Activated T-cell treated with anti-CD3 and anti-CD28 coated beads, Interleukin-2, amount 50 U/mL, for 24 hours (primary cell): ENCODE measurements around the gene ZNF512B.
"Not testable (repeated sequence)": the region's sequence is repeated elsewhere in the genome, so short reads cannot be mapped to it uniquely, and the experiment has no call there.

Experiments used
- DNase-seq: peaks from one replicate; pipeline ENCODE4 v3.0.0-alpha.2; 2020
- H3K27ac Mint-ChIP-seq: 2 replicates; pipeline ENCODE4 v1.8.0; 2020; ENCODE audit warnings: mild to moderate bottlenecking, mixed read lengths
- H3K27me3 Mint-ChIP-seq: 2 replicates; pipeline ENCODE4 v1.8.0; 2020; ENCODE audit warnings: mixed read lengths
- H3K36me3 Mint-ChIP-seq: 2 replicates; pipeline ENCODE4 v1.8.0; 2020; ENCODE audit warnings: low read depth, mixed read lengths
- H3K4me1 Mint-ChIP-seq: 2 replicates; pipeline ENCODE4 v1.8.0; 2020; ENCODE audit warnings: low read depth, mixed read lengths
- H3K4me3 Mint-ChIP-seq: 2 replicates; pipeline ENCODE4 v1.8.0; 2020; ENCODE audit warnings: mild to moderate bottlenecking, moderate library complexity, mixed read lengths
- H3K9me3 Mint-ChIP-seq: 2 replicates; pipeline ENCODE4 v1.8.0; 2020; ENCODE audit warnings: mixed read lengths

ZNF512B gene, protein sequence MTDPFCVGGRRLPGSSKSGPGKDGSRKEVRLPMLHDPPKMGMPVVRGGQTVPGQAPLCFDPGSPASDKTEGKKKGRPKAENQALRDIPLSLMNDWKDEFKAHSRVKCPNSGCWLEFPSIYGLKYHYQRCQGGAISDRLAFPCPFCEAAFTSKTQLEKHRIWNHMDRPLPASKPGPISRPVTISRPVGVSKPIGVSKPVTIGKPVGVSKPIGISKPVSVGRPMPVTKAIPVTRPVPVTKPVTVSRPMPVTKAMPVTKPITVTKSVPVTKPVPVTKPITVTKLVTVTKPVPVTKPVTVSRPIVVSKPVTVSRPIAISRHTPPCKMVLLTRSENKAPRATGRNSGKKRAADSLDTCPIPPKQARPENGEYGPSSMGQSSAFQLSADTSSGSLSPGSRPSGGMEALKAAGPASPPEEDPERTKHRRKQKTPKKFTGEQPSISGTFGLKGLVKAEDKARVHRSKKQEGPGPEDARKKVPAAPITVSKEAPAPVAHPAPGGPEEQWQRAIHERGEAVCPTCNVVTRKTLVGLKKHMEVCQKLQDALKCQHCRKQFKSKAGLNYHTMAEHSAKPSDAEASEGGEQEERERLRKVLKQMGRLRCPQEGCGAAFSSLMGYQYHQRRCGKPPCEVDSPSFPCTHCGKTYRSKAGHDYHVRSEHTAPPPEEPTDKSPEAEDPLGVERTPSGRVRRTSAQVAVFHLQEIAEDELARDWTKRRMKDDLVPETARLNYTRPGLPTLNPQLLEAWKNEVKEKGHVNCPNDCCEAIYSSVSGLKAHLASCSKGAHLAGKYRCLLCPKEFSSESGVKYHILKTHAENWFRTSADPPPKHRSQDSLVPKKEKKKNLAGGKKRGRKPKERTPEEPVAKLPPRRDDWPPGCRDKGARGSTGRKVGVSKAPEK

DNA sequence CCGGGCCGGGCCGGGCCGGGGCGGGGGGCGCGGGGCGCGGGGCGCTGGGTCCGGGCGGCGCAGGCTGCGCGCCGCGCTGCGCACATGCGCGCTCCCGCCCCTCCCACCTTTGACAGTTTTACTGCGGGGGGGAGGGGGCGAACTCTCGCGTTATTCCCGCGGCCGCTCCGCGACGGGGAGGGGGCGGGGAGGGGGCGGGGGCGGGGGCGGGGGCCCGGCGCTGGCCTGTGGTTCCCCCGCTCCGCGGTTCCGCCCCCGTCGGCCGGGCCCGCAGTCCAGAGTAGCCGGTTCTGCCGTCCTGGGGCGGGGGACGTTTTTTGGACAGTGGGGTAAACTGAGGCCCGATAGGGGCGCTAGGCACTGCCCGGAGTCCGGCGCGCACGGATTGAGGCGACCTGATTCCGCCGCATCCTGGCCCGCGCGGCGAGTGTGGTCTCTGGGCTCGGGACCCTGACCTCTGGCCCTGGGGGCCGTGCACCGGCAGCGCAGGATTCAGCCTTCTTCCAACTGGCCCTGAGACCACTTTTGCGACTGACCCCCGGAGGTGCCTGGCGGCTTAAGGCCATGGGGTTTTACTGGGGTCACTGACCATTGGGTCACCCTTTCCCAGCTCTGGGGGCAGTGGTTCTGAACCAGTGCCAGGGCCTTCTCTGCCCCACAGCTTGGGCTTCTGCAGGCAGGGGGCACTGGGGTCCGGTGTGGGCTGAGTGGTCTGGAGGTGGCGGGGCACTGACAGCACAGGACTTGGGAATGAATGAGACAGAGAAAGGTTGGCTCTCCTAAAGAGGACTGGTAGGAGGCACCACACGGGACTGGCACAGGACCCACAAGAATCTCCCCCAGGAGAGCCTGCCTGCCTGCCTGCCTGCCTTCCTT, at the start of gene ZNF512B:
Gene ZNF512B, minus strand, starts transcription at position 93 of the 876 bp plus-strand sequence. CDS start 1,980 bp downstream, outside the sequence.
- Mint-ChIP-seq H3K4me1 (peaks cover 32% of the 10 kb centered on the region), H3K4me3 (peak within 1 kb of the TSS; percentile 86), H3K27ac (peak within 1 kb of the TSS; percentile 89), H3K36me3 (peaks cover 51% of the 10 kb centered on the region), H3K9me3 (no peaks in the 10 kb centered on the region), H3K27me3 (no peaks in the 10 kb centered on the region)
- DNase-seq: peak; percentile 76

DNA sequence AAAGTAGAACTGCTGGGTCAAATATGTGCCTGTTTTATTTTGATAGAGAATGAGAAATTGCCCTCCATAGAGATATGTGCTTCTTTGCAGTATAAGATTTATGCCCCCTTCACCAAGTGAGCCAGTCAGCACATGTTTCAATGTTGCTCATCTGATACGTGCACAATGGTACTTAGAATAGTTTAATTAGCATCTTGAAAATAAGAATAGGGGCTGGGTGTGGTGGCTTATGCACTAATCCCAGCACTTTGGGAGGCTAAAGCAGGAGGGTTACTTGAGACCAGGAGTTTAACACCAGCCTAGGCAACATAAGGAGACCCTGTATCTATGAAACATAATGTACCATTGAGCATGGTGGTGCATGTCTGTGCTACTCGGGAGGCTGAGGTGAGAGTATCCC, 45.9 kb upstream of the ZNF512B start:
- H3K27me3 Mint-ChIP-seq: no peaks in the 10 kb centered on the region
- no peaks in the 10 kb centered on the region for H3K9me3 Mint-ChIP-seq
- H3K36me3 Mint-ChIP-seq: peaks cover 75% of the 10 kb centered on the region
- no peak overlapping the region for H3K4me3 Mint-ChIP-seq
- peaks cover 21% of the 10 kb centered on the region for H3K4me1 Mint-ChIP-seq
- DNase-seq: no peak
- peak overlapping the region; percentile 22 for H3K27ac Mint-ChIP-seq

DNA sequence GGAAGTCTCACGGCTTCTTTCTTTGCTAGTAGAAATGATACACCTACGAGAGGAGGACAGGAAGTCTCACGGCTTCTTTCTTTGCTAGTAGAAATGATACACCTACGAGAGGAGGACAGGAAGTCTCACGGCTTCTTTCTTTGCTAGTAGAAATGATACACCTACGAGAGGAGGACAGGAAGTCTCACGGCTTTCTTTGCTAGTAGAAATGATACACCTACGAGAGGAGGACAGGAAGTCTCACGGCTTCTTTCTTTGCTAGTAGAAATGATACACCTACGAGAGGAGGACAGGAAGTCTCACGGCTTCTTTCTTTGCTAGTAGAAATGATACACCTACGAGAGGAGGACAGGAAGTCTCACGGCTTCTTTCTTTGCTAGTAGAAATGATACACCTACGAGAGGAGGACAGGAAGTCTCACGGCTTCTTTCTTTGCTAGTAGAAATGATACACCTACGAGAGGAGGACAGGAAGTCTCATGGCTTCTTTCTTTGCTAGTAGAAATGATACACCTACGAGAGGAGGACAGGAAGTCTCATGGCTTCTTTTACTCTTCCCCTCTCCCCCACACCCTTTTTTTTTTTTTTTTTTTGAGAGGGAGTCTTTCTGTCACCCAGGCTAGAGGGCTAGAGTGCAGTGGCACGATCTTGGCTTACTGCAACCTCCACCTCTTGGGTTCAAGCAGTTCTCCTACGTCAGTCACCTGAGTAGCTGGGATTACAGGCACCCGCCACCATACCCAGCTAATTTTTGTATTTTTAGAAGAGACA, 42.8 kb upstream of the ZNF512B start:
- DNase-seq, H3K9me3 Mint-ChIP-seq, H3K27me3 Mint-ChIP-seq: not testable (repeated sequence)
- H3K36me3 Mint-ChIP-seq: peaks cover 78% of the 10 kb centered on the region
- H3K27ac Mint-ChIP-seq: peak overlapping the region; percentile 92
- peaks cover 36% of the 10 kb centered on the region for H3K4me1 Mint-ChIP-seq
- H3K4me3 Mint-ChIP-seq: peak overlapping the region; percentile 51

DNA sequence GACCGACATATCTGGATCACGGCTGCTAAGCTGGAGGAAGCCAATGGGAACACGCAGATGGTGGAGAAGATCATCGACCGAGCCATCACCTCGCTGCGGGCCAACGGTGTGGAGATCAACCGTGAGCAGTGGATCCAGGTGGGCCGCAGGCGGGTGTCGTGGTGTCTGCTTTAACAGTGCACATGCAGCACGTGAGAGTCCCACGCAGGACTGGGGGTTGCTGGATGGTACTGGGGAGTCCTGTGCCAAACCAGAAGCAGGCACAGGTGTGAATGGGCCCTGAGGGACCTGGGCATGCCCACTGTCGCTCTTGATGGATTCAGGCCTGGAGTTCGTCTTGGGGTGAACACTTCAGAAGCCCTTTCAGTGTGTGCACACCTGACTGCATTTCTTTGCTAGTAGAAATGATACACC, 41.6 kb upstream of the ZNF512B start:
- H3K9me3 Mint-ChIP-seq: peaks cover 8% of the 10 kb centered on the region
- DNase-seq: no peak
- H3K4me1 Mint-ChIP-seq: peaks cover 36% of the 10 kb centered on the region
- no peak overlapping the region for H3K4me3 Mint-ChIP-seq
- peak overlapping the region; percentile 76 for H3K27ac Mint-ChIP-seq
- H3K36me3 Mint-ChIP-seq: peaks cover 82% of the 10 kb centered on the region
- no peaks in the 10 kb centered on the region for H3K27me3 Mint-ChIP-seq

DNA sequence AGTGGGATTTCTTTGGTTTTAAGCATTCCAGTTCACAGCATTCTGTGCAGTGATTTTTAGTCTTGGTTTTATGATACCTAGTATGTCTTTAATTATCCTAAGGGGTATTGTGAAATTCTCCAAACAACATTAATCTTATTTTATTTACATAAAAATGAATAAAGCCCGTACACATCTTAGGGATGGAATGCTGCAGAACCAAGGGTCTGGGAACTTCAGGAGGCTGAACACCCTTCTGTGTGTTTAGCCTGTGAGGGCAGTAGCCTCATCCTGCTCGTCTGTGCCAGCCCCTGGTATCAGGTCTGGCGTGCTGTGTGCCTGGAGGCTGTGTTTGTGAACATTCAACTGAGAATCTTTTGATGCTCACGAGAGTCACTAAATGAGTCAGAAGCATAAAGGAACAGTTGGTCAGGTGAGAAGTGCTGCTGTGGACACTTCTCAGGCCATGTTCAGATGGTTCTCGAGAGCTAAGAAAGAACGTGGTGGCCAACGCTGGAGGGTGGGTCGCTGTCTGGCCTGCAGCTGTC, 41.0 kb upstream of the ZNF512B start:
- H3K9me3 Mint-ChIP-seq: peaks cover 8% of the 10 kb centered on the region
- peaks cover 85% of the 10 kb centered on the region for H3K36me3 Mint-ChIP-seq
- H3K4me1 Mint-ChIP-seq: peaks cover 36% of the 10 kb centered on the region
- H3K27me3 Mint-ChIP-seq: no peaks in the 10 kb centered on the region
- peak overlapping the region; percentile 76 for H3K27ac Mint-ChIP-seq
- DNase-seq: no peak
- H3K4me3 Mint-ChIP-seq: no peak overlapping the region

DNA sequence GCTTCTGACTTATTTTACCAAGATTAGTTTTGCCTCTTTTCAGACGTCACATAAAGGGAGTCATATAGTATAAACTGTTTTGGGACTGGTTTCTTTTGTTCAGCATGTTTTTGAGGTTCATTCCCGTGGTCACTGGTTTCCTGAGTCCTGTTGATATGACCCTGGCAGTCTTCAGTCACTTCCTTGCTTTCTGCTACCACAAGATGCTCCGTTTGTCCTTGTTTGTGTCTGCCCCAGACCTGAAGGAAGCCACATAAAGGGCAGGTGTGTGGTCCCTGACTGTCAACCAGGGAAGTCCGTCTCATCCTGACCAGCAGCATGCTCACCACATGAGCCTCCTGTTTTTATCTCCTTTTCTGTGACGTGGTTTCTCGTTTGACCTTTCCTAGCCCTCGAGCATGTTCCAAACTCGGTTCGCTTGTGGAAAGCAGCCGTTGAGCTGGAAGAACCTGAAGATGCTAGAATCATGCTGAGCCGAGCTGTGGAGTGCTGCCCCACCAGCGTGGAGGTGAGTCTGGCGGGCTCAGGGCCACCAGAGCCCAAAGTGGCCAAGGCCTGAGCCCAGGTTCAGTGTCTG, 40.2 kb upstream of the ZNF512B start:
- no peak for DNase-seq
- Mint-ChIP-seq H3K27ac (peak overlapping the region; percentile 5), H3K9me3 (peaks cover 8% of the 10 kb centered on the region), H3K4me3 (no peak overlapping the region), H3K27me3 (no peaks in the 10 kb centered on the region), H3K4me1 (peaks cover 42% of the 10 kb centered on the region), H3K36me3 (peaks cover 85% of the 10 kb centered on the region)

DNA sequence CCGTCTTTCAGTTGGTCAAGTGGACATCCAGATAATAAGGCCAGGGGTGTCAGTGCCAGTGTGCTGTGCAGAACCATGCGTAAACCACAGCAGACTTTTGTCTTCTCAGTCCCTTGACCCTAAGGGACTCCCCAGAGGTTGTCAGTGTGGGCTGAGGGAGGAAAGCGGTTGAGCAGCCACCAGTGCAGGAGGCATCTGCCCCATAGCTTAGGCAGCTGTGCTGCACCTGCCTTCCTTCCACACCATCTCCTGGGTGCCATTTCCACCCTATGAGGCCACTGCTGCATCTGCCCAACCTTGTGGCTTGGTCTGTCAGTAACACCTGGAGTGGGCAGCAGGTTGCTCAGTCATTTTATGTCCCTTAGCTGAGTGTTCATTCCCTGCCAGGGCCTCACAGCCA, 37.2 kb upstream of the ZNF512B start:
- H3K27me3 Mint-ChIP-seq: no peaks in the 10 kb centered on the region
- peaks cover 8% of the 10 kb centered on the region for H3K9me3 Mint-ChIP-seq
- H3K27ac Mint-ChIP-seq: no peak overlapping the region
- H3K36me3 Mint-ChIP-seq: peaks cover 91% of the 10 kb centered on the region
- H3K4me3 Mint-ChIP-seq: no peak overlapping the region
- no peak for DNase-seq
- peaks cover 30% of the 10 kb centered on the region for H3K4me1 Mint-ChIP-seq

DNA sequence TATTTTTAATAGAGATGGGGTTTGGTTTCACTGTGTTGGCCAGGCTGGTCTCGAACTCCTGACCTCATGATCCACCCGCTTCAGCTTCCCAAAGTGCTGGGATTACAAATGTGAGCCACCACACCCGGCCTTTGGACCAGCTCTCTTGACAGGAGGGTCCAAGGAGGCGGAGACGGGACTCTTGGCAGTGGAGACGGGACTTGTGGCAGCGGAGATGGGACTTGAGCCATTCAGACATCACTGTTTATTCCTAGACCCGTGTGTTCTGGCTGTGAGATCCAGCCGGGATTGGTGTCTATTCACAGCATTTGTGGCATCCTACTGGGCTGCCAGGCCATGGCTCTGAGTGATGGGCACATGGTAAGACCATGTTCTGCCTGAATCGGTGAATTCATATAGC, 36.8 kb upstream of the ZNF512B start:
- H3K4me3 Mint-ChIP-seq: no peak overlapping the region
- peaks cover 8% of the 10 kb centered on the region for H3K9me3 Mint-ChIP-seq
- no peaks in the 10 kb centered on the region for H3K27me3 Mint-ChIP-seq
- DNase-seq: no peak
- peaks cover 29% of the 10 kb centered on the region for H3K4me1 Mint-ChIP-seq
- H3K27ac Mint-ChIP-seq: no peak overlapping the region
- H3K36me3 Mint-ChIP-seq: peaks cover 93% of the 10 kb centered on the region

DNA sequence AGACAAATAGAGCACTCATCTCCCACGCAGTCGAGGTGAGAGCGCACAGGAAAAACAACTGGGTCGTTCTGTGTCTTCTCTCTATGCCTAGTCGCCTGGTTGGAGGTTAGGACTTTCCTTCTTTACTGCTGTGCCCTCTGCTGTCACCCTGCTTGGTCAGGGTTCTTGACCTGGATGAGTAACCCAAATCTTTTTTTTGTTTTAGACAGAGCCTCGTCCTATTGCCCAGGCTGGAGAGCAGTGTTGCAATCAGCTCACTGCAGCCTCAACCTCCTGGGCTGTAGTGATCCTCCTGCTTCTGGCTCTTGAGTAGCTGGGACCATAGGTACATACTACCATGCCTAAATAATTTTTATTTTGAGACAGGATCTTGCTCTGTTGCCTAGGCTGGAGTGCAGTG, 35.7 kb upstream of the ZNF512B start:
- peaks cover 8% of the 10 kb centered on the region for H3K9me3 Mint-ChIP-seq
- DNase-seq: no peak
- peaks cover 21% of the 10 kb centered on the region for H3K4me1 Mint-ChIP-seq
- H3K27me3 Mint-ChIP-seq: no peaks in the 10 kb centered on the region
- H3K36me3 Mint-ChIP-seq: peaks cover 93% of the 10 kb centered on the region
- H3K4me3 Mint-ChIP-seq: no peak overlapping the region
- H3K27ac Mint-ChIP-seq: peak overlapping the region; percentile 41

DNA sequence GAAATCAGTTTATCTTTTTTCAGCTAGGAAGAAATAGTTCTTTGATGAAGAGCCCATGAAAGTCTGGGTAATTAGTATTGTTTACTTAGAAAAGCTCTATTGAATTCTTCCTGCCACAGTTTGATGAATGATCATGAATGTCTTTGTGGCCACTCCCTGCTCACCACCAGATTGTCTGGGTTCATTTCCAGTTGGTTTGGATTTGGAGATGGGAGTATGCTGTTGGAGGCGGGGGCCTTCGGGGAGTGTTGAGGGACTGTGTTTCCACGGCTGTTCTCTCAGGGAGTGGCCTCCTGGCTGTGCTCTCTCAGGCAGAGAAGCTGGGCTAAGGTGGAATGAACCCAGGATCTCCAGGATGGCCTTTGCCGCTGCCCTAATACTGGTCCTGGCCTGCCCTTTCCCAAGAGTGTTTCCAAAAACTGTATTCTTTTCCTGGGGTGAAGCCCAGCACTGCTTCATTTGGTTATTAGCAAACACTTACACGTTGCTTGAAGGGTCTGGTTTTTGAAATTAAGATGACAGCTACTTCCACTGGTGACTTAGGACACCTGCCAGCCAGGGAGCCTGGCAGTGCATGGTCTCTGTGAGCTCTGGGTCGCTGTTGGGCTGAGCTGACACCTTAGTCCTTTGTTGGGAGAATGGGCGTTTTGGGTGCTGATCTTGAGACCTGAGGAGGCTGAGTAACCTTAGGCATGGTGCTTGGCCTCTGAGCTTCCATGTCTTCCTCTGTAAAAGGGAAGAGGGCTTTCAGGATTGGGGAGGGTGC, 34.4 kb upstream of the ZNF512B start:
- DNase-seq: no peak
- Mint-ChIP-seq H3K4me3 (no peak overlapping the region), H3K27me3 (no peaks in the 10 kb centered on the region), H3K9me3 (peaks cover 5% of the 10 kb centered on the region), H3K4me1 (peaks cover 11% of the 10 kb centered on the region), H3K27ac (no peak overlapping the region), H3K36me3 (peaks cover 93% of the 10 kb centered on the region)

DNA sequence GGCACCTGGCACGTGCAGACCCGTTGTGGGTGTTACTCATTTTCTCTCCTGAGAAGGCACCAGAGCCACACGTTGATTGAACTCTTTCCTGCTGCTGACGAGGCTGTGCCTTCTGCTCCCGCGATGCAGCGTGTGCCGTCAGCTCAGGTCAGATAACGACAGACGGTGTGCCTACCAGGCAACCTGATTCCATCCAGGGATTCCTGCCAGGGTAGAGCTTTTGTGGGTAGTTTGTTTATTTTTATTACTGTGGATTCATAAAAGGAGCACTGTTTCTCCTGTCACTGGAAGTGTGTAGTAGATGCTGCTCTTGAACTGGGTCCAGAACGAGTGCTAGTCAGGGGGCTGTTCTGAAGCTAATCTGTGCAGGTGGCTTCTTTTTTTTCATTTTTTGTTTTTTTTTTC, 31.9 kb upstream of the ZNF512B start:
- H3K27me3 Mint-ChIP-seq: no peaks in the 10 kb centered on the region
- peak overlapping the region; percentile 57 for H3K27ac Mint-ChIP-seq
- H3K4me1 Mint-ChIP-seq: peaks cover 6% of the 10 kb centered on the region
- H3K4me3 Mint-ChIP-seq: no peak overlapping the region
- peaks cover 88% of the 10 kb centered on the region for H3K36me3 Mint-ChIP-seq
- H3K9me3 Mint-ChIP-seq: no peaks in the 10 kb centered on the region
- no peak for DNase-seq

DNA sequence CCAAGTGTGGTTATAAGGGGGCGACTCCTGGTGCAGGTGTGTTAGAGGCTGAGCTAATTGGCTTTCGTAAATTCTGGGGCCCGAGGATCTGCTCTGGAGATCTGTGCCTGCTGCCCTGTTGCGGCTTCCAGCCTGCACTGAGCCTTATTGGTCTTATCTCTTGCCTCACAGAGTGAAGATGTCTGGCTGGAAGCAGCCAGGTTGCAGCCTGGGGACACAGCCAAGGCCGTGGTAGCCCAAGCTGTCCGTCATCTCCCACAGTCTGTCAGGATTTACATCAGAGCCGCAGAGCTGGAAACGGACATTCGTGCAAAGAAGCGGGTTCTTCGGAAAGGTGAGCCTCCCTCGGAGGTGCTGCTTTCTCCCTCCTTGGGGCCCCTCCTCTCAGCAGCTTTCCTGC, 31.2 kb upstream of the ZNF512B start:
- Mint-ChIP-seq H3K27me3 (no peaks in the 10 kb centered on the region), H3K4me3 (no peak overlapping the region), H3K27ac (no peak overlapping the region), H3K9me3 (no peaks in the 10 kb centered on the region), H3K4me1 (peaks cover 6% of the 10 kb centered on the region), H3K36me3 (peaks cover 88% of the 10 kb centered on the region)
- no peak for DNase-seq
